ENCODE results near the gene ARL9.

- no peak for TF ChIP-seq TAF1 (IDR thresholded peaks at IDR 0.05; ENCODE audit: low read depth)
- no peak for TF ChIP-seq EP300 (conservative IDR thresholded peaks at IDR 0.05; ENCODE audit: poor library complexity, severe bottlenecking)
- no peak for TF ChIP-seq CTCF (IDR thresholded peaks at IDR 0.05; ENCODE audit: poor library complexity, severe bottlenecking)
- no peak for TF ChIP-seq RAD21 (conservative IDR thresholded peaks at IDR 0.05)
- TF ChIP-seq POLR2AphosphoS5 (IDR thresholded peaks at IDR 0.05): no peak
- TF ChIP-seq EZH2 (IDR thresholded peaks at IDR 0.05; ENCODE audit: borderline replicate concordance, insufficient read depth, low read length, poor library complexity, severe bottlenecking): no peak
- no peak for TF ChIP-seq SMC3 (conservative IDR thresholded peaks at IDR 0.05; ENCODE audit: poor library complexity)
- no peak for TF ChIP-seq MXI1 (conservative IDR thresholded peaks at IDR 0.05; ENCODE audit: poor library complexity, severe bottlenecking)
Observed at GRCh38 chr4:56469489-56470210, 35.9 kb upstream of the ARL9 start.
